WTC11 (cell line): ENCODE data around the gene CYP19A1. TPM values are rescaled to one million over a fixed set of nuclear protein-coding genes. Genes with fewer than 3 reads are reported as not detected.

Source experiments
- ETV6 ChIP-seq: sonication (generic); formaldehyde crosslinking; IDR thresholded peaks from 2 replicates; pipeline ENCODE4 v1.8.1; 2022; ENCODE audit warnings: mild to moderate bottlenecking, missing genetic modification reagents
- FOXK1 ChIP-seq: sonication (generic); formaldehyde crosslinking; IDR thresholded peaks from 2 replicates; pipeline ENCODE4 v1.8.0; 2022; ENCODE audit warnings: mild to moderate bottlenecking, moderate library complexity, missing genetic modification reagents
- FOXP1 ChIP-seq: sonication (generic); formaldehyde crosslinking; IDR thresholded peaks from 2 replicates; pipeline ENCODE4 v1.8.0; 2022; ENCODE audit warnings: missing genetic modification reagents, mild to moderate bottlenecking, moderate library complexity, borderline replicate concordance
- GABPB1 ChIP-seq: sonication (generic); formaldehyde crosslinking; IDR thresholded peaks from 2 replicates; pipeline ENCODE4 v1.8.1; 2023; ENCODE audit warnings: mild to moderate bottlenecking, missing genetic modification reagents
- JAZF1 ChIP-seq: fragments of 250-450 bp; sonication (Bioruptor Pico); IDR thresholded peaks from 2 replicates; pipeline ENCODE4 v1.9.0; 2021; ENCODE audit warnings: moderate library complexity, mild to moderate bottlenecking, inconsistent platforms
- MXD4 ChIP-seq: fragments of 250-450 bp; sonication (Bioruptor Pico); IDR thresholded peaks from 2 replicates; pipeline ENCODE4 v1.8.0; 2021; ENCODE audit warnings: mild to moderate bottlenecking, moderate library complexity, borderline replicate concordance
- NFATC4 ChIP-seq: fragments of 250-450 bp; sonication (Bioruptor Pico); IDR thresholded peaks from 2 replicates; pipeline ENCODE4 v1.9.0; 2021; ENCODE audit warnings: mild to moderate bottlenecking
- OVOL2 ChIP-seq: fragments of 250-450 bp; sonication (Bioruptor Pico); IDR thresholded peaks from 2 replicates; pipeline ENCODE4 v1.9.0; 2021; ENCODE audit warnings: mild to moderate bottlenecking, borderline replicate concordance
- PRRX2 ChIP-seq: fragments of 250-450 bp; sonication (Bioruptor Pico); IDR thresholded peaks from 2 replicates; pipeline ENCODE4 v1.8.0; 2021; ENCODE audit warnings: mild to moderate bottlenecking
- RORB ChIP-seq: fragments of 250-450 bp; sonication (Bioruptor Pico); IDR thresholded peaks from 2 replicates; pipeline ENCODE4 v1.9.0; 2021; ENCODE audit warnings: mild to moderate bottlenecking
- SP1 ChIP-seq: sonication (generic); formaldehyde crosslinking; conservative IDR thresholded peaks from 2 replicates; pipeline ENCODE4 v1.8.1; 2022; ENCODE audit warnings: missing genetic modification reagents
- TCF7 ChIP-seq: sonication (generic); formaldehyde crosslinking; IDR thresholded peaks from 2 replicates; pipeline ENCODE4 v1.8.0; 2022; ENCODE audit warnings: mild to moderate bottlenecking, low read depth, missing genetic modification reagents, moderate library complexity
- TEAD4 ChIP-seq: sonication (generic); formaldehyde crosslinking; IDR thresholded peaks from 2 replicates; pipeline ENCODE4 v1.8.0; 2022; ENCODE audit warnings: mild to moderate bottlenecking, missing genetic modification reagents
- TP53 ChIP-seq: sonication (generic); formaldehyde crosslinking; IDR thresholded peaks from 2 replicates; pipeline ENCODE4 v1.8.1; 2023; ENCODE audit warnings: mild to moderate bottlenecking, missing genetic modification reagents
- ZNF121 ChIP-seq: sonication (generic); formaldehyde crosslinking; IDR thresholded peaks from 2 replicates; pipeline ENCODE4 v1.8.0; 2023; ENCODE audit warnings: missing genetic modification reagents
- ZNF219 ChIP-seq: sonication (generic); formaldehyde crosslinking; IDR thresholded peaks from 2 replicates; pipeline ENCODE4 v1.8.0; 2023; ENCODE audit warnings: missing genetic modification reagents, mild to moderate bottlenecking, borderline replicate concordance
- ZNF232 ChIP-seq: sonication (generic); formaldehyde crosslinking; IDR thresholded peaks from 2 replicates; pipeline ENCODE4 v1.8.0; 2022; ENCODE audit warnings: mild to moderate bottlenecking, missing genetic modification reagents
- ZNF423 ChIP-seq: fragments of 250-450 bp; sonication (Bioruptor Pico); IDR thresholded peaks from 2 replicates; pipeline ENCODE4 v2.1.2; 2022; ENCODE audit warnings: mild to moderate bottlenecking, moderate library complexity
- total RNA-seq: library from RNA; stranded (reverse); gene quantifications from 3 replicates; pipeline ENCODE4 v1.2.3, GENCODE V29; 2021
- TF ChIP-seq, protein P1 (sequence below): sonication (generic); formaldehyde crosslinking; IDR thresholded peaks from 2 replicates; pipeline ENCODE4 v1.8.1; 2022; ENCODE audit warnings: low read depth, mild to moderate bottlenecking, moderate library complexity, missing genetic modification reagents, borderline replicate concordance
- TF ChIP-seq, protein P2 (sequence below): sonication (generic); formaldehyde crosslinking; IDR thresholded peaks from 2 replicates; pipeline ENCODE4 v1.8.1; 2022; ENCODE audit warnings: mild to moderate bottlenecking, missing genetic modification reagents, moderate library complexity, borderline replicate concordance
- TF ChIP-seq, protein P3 (sequence below): sonication (generic); formaldehyde crosslinking; IDR thresholded peaks from 2 replicates; pipeline ENCODE4 v1.8.1; 2023; ENCODE audit warnings: mild to moderate bottlenecking, missing genetic modification reagents
- TF ChIP-seq, protein P4 (sequence below): sonication (generic); formaldehyde crosslinking; IDR thresholded peaks from 2 replicates; pipeline ENCODE4 v1.8.1; 2023; ENCODE audit warnings: mild to moderate bottlenecking, missing genetic modification reagents, borderline replicate concordance
- TF ChIP-seq, protein P5 (sequence below): sonication (generic); formaldehyde crosslinking; IDR thresholded peaks from 2 replicates; pipeline ENCODE4 v1.8.1; 2023; ENCODE audit warnings: mild to moderate bottlenecking, missing genetic modification reagents
- TF ChIP-seq, protein P6 (sequence below): sonication (generic); formaldehyde crosslinking; IDR thresholded peaks from 2 replicates; pipeline ENCODE4 v1.8.0; 2022; ENCODE audit warnings: mild to moderate bottlenecking, missing genetic modification reagents
- TF ChIP-seq, protein P7 (sequence below): sonication (generic); formaldehyde crosslinking; IDR thresholded peaks from 2 replicates; pipeline ENCODE4 v1.8.1; 2022; ENCODE audit warnings: missing genetic modification reagents, borderline replicate concordance
- TF ChIP-seq, protein P8 (sequence below): fragments of 250-450 bp; sonication (Bioruptor Pico); conservative IDR thresholded peaks from 2 replicates; pipeline ENCODE4 v1.9.0; 2021; ENCODE audit warnings: mild to moderate bottlenecking

Gene CYP19A1
- total RNA-seq, 1 experiment from 2014 or later, result not detected

DNA sequence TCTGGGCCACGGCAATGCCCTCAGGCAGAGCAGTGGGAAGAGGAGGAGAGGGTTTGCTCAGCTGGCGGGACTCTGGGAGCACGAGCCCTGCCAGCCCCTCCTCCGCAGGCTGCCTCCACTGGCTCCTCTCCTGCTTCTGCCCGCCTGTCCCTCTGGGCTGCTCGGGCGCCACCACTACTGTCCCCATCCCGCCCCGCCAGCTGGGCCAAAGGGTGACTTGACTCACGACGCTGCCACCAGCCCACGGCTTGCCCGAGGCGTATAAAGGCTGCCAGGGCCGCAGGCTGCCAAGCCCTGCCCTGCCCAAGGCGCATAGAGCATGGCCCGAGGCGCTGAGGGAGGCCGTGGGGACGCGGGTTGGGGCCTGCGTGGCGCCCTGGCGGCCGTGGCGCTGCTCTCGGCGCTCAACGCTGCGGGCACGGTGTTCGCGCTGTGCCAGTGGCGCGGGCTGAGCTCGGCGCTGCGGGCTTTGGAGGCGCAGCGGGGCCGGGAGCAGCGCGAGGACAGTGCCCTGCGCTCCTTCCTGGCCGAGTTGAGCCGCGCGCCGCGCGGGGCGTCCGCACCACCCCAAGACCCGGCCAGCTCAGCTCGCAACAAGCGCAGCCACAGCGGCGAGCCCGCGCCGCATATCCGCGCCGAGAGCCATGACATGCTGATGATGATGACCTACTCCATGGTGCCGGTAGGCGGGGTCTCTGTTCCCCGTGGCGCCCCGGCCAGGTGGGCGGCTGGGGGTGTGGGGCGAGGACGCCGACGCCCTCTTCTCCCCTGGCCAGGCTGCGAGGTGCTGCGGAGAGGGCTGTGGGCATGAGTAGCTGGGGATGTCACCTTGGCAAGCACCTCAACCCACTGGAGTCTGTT lies 3.2 kb upstream of the CYP19A1 start, which contains the start of gene GLDN (continued):
- no peak for TF ChIP-seq GABPB1 (CRISPR knock-in tag)
- TF ChIP-seq ETV6 (CRISPR knock-in tag), result no peak
- TF ChIP-seq ZNF423 (CRISPR knock-in tag), result peak; percentile 56
- TF ChIP-seq, protein P1, sequence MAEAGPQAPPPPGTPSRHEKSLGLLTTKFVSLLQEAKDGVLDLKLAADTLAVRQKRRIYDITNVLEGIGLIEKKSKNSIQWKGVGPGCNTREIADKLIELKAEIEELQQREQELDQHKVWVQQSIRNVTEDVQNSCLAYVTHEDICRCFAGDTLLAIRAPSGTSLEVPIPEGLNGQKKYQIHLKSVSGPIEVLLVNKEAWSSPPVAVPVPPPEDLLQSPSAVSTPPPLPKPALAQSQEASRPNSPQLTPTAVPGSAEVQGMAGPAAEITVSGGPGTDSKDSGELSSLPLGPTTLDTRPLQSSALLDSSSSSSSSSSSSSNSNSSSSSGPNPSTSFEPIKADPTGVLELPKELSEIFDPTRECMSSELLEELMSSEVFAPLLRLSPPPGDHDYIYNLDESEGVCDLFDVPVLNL, result no peak
- TF ChIP-seq ZNF121, result no peak
- no peak for TF ChIP-seq MXD4
- no peak for TF ChIP-seq OVOL2 (CRISPR knock-in tag)
- TF ChIP-seq, protein P2, sequence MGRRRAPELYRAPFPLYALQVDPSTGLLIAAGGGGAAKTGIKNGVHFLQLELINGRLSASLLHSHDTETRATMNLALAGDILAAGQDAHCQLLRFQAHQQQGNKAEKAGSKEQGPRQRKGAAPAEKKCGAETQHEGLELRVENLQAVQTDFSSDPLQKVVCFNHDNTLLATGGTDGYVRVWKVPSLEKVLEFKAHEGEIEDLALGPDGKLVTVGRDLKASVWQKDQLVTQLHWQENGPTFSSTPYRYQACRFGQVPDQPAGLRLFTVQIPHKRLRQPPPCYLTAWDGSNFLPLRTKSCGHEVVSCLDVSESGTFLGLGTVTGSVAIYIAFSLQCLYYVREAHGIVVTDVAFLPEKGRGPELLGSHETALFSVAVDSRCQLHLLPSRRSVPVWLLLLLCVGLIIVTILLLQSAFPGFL, result no peak
- no peak for TF ChIP-seq NFATC4 (CRISPR knock-in tag)
- TF ChIP-seq RORB (CRISPR knock-in tag), result no peak
- TF ChIP-seq PRRX2 (CRISPR knock-in tag), result no peak
- TF ChIP-seq, protein P3, sequence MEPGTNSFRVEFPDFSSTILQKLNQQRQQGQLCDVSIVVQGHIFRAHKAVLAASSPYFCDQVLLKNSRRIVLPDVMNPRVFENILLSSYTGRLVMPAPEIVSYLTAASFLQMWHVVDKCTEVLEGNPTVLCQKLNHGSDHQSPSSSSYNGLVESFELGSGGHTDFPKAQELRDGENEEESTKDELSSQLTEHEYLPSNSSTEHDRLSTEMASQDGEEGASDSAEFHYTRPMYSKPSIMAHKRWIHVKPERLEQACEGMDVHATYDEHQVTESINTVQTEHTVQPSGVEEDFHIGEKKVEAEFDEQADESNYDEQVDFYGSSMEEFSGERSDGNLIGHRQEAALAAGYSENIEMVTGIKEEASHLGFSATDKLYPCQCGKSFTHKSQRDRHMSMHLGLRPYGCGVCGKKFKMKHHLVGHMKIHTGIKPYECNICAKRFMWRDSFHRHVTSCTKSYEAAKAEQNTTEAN, result no peak
- no peak for TF ChIP-seq JAZF1
- TF ChIP-seq TP53 (CRISPR knock-in tag), result no peak
- TF ChIP-seq, protein P4, sequence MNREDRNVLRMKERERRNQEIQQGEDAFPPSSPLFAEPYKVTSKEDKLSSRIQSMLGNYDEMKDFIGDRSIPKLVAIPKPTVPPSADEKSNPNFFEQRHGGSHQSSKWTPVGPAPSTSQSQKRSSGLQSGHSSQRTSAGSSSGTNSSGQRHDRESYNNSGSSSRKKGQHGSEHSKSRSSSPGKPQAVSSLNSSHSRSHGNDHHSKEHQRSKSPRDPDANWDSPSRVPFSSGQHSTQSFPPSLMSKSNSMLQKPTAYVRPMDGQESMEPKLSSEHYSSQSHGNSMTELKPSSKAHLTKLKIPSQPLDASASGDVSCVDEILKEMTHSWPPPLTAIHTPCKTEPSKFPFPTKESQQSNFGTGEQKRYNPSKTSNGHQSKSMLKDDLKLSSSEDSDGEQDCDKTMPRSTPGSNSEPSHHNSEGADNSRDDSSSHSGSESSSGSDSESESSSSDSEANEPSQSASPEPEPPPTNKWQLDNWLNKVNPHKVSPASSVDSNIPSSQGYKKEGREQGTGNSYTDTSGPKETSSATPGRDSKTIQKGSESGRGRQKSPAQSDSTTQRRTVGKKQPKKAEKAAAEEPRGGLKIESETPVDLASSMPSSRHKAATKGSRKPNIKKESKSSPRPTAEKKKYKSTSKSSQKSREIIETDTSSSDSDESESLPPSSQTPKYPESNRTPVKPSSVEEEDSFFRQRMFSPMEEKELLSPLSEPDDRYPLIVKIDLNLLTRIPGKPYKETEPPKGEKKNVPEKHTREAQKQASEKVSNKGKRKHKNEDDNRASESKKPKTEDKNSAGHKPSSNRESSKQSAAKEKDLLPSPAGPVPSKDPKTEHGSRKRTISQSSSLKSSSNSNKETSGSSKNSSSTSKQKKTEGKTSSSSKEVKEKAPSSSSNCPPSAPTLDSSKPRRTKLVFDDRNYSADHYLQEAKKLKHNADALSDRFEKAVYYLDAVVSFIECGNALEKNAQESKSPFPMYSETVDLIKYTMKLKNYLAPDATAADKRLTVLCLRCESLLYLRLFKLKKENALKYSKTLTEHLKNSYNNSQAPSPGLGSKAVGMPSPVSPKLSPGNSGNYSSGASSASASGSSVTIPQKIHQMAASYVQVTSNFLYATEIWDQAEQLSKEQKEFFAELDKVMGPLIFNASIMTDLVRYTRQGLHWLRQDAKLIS (CRISPR knock-in tag), result no peak
- peak; percentile 11; the same call in 1 of the 2 replicates for TF ChIP-seq FOXK1 (CRISPR knock-in tag)
- TF ChIP-seq, protein P5, sequence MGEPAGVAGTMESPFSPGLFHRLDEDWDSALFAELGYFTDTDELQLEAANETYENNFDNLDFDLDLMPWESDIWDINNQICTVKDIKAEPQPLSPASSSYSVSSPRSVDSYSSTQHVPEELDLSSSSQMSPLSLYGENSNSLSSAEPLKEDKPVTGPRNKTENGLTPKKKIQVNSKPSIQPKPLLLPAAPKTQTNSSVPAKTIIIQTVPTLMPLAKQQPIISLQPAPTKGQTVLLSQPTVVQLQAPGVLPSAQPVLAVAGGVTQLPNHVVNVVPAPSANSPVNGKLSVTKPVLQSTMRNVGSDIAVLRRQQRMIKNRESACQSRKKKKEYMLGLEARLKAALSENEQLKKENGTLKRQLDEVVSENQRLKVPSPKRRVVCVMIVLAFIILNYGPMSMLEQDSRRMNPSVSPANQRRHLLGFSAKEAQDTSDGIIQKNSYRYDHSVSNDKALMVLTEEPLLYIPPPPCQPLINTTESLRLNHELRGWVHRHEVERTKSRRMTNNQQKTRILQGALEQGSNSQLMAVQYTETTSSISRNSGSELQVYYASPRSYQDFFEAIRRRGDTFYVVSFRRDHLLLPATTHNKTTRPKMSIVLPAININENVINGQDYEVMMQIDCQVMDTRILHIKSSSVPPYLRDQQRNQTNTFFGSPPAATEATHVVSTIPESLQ (CRISPR knock-in tag), result no peak
- 0 out of 2 replicates have a peak, but pooled peaks have one; percentile 60 for TF ChIP-seq ZNF219 (CRISPR knock-in tag)
- TF ChIP-seq FOXP1 (CRISPR knock-in tag), result no peak
- TF ChIP-seq ZNF232 (CRISPR knock-in tag), result no peak
- TF ChIP-seq TCF7 (CRISPR knock-in tag), result no peak
- TF ChIP-seq, protein P6, sequence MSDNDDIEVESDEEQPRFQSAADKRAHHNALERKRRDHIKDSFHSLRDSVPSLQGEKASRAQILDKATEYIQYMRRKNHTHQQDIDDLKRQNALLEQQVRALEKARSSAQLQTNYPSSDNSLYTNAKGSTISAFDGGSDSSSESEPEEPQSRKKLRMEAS (CRISPR knock-in tag), result peak; percentile 45; the same call in 1 of the 2 replicates
- TF ChIP-seq, protein P7, sequence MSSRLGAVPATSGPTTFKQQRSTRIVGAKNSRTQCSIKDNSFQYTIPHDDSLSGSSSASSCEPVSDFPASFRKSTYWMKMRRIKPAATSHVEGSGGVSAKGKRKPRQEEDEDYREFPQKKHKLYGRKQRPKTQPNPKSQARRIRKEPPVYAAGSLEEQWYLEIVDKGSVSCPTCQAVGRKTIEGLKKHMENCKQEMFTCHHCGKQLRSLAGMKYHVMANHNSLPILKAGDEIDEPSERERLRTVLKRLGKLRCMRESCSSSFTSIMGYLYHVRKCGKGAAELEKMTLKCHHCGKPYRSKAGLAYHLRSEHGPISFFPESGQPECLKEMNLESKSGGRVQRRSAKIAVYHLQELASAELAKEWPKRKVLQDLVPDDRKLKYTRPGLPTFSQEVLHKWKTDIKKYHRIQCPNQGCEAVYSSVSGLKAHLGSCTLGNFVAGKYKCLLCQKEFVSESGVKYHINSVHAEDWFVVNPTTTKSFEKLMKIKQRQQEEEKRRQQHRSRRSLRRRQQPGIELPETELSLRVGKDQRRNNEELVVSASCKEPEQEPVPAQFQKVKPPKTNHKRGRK, result no peak
- no peak for TF ChIP-seq TEAD4
- no peak for TF ChIP-seq SP1 (CRISPR knock-in tag)
- TF ChIP-seq, protein P8, sequence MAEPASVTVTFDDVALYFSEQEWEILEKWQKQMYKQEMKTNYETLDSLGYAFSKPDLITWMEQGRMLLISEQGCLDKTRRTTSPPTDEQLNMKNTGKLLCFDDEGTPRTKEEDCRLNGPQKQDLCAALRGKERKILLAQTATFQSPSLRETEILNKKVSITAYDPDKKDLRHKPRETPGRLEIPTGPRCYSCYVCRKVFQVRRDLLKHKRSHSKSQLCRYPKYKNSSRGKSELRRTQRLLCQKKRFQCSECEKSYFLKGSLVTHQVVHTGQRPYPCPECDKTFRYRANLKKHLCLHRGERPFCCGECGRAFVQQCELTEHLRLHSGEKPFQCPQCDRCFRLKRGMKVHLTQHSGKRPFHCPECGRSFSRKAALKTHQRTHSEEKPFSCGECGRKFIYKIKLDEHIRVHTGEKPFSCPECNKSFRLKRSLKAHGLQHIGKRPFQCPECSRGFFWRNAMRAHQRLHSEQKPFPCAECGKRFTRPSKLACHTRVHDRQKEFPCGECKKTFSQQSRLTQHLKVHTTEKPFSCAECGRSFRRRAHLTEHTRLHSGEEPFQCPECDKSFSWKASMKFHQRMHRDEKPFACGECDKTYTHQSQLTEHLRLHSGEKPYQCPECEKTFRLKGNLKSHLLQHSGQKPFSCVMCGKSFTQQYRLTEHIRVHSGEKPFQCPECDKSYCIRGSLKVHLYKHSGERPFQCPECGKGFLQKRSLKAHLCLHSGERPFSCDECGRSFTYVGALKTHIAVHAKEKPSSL (CRISPR knock-in tag), result no peak
